ENCODE measurements around the gene BAHD1.

DNA sequence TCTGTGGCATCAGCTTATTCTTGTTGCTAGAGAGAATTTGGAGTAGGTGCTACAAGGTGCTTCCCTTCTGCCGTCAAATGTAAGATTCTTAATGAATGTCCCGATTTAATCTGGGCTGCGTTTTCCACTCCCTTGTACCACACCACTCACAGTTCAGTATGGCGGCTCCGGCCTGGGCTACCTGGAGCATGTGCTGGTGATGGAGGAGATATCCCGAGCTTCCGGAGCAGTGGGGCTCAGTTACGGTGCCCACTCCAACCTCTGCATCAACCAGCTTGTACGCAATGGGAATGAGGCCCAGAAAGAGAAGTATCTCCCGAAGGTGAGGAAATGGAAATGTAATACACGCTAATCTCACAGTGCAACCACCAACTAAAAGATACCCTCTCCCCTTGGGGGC is 30.3 kb upstream of the BAHD1 start:
- no peak for TF ChIP-seq EZH2 (optimal IDR thresholded peaks at IDR 0.05; ENCODE audit: low read depth, low read length)
- TF ChIP-seq, protein P1, sequence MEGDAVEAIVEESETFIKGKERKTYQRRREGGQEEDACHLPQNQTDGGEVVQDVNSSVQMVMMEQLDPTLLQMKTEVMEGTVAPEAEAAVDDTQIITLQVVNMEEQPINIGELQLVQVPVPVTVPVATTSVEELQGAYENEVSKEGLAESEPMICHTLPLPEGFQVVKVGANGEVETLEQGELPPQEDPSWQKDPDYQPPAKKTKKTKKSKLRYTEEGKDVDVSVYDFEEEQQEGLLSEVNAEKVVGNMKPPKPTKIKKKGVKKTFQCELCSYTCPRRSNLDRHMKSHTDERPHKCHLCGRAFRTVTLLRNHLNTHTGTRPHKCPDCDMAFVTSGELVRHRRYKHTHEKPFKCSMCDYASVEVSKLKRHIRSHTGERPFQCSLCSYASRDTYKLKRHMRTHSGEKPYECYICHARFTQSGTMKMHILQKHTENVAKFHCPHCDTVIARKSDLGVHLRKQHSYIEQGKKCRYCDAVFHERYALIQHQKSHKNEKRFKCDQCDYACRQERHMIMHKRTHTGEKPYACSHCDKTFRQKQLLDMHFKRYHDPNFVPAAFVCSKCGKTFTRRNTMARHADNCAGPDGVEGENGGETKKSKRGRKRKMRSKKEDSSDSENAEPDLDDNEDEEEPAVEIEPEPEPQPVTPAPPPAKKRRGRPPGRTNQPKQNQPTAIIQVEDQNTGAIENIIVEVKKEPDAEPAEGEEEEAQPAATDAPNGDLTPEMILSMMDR (IDR thresholded peaks at IDR 0.05; ENCODE audit: low read length), result no peak
